ENCODE measurements around the gene PSMD14. TPM values are rescaled to one million over a fixed set of nuclear protein-coding genes. Genes with fewer than 3 reads are reported as not detected.

PSMD14 gene
- total RNA-seq, 1 donor from 2014 or later: 70.6 TPM

DNA sequence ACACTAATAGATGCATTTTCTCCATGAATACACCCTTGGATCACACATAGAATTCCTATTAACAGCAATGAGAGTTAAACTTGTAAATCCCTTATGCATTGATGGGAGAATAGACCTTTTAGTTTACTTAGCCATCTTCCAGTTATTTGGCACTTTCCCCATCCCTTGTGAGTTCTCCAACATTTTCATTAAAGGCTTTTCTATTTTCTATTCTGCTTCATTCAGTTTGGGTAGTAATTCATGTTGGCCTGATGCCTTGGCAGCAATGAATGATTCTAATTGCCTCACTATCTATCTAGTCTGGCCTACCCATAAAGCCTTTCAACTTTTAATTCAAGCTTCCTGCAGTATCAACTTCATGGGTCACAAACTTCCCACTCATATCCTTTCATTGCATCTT, 140.2 kb downstream of the PSMD14 start:
- Mint-ChIP-seq H3K4me3 (ENCODE audit: unreplicated experiment) (no peak overlapping the region), H3K27ac (ENCODE audit: unreplicated experiment) (no peak overlapping the region), H3K4me1 (ENCODE audit: low read depth, unreplicated experiment) (no peaks in the 10 kb centered on the region), H3K9me3 (ENCODE audit: unreplicated experiment) (no peaks in the 10 kb centered on the region), H3K27me3 (ENCODE audit: unreplicated experiment) (no peaks in the 10 kb centered on the region), H3K36me3 (ENCODE audit: unreplicated experiment) (no peaks in the 10 kb centered on the region)
- no peak for DNase-seq
- TF ChIP-seq, protein P1, sequence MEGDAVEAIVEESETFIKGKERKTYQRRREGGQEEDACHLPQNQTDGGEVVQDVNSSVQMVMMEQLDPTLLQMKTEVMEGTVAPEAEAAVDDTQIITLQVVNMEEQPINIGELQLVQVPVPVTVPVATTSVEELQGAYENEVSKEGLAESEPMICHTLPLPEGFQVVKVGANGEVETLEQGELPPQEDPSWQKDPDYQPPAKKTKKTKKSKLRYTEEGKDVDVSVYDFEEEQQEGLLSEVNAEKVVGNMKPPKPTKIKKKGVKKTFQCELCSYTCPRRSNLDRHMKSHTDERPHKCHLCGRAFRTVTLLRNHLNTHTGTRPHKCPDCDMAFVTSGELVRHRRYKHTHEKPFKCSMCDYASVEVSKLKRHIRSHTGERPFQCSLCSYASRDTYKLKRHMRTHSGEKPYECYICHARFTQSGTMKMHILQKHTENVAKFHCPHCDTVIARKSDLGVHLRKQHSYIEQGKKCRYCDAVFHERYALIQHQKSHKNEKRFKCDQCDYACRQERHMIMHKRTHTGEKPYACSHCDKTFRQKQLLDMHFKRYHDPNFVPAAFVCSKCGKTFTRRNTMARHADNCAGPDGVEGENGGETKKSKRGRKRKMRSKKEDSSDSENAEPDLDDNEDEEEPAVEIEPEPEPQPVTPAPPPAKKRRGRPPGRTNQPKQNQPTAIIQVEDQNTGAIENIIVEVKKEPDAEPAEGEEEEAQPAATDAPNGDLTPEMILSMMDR (IDR thresholded peaks at IDR 0.05; ENCODE audit: partially characterized antibody, unreplicated experiment): no peak

Other genes with a start within 250 kb of the PSMD14 start
- gene TANK, start 148.0 kb upstream of the PSMD14 start, total RNA-seq (ENCODE audit: unreplicated experiment): 45.9 TPM
- not detected for gene TBR1, start 107.9 kb downstream of the PSMD14 start, total RNA-seq (ENCODE audit: unreplicated experiment)

Data from glutamatergic neuron (in vitro differentiated cells).